Activated CD8-positive, alpha-beta T cell treated with anti-CD3 and anti-CD28 coated beads for 36 hours (primary cell): ENCODE data around the gene POU2F1. TPM values are rescaled to one million over a fixed set of nuclear protein-coding genes. Genes with fewer than 3 reads are reported as not detected.

Source experiments
- ATAC-seq: fragments of 200-7000 bp; cut with Tn5 transposase; one replicate; pipeline ENCODE4 v1.10.0; 2021; ENCODE audit warnings: mild to moderate bottlenecking, moderate library complexity
- CTCF ChIA-PET: fragments of 350-600 bp; sonication (Branson Sonifier 250); formaldehyde crosslinking; loops from one replicate; lab custom pipeline; 2021; ENCODE audit warnings: antibody characterized with exemption; lab: Charles Lee
- POLR2A ChIA-PET: fragments of 350-600 bp; sonication (Branson Sonifier 250); formaldehyde crosslinking; loops from one replicate; lab custom pipeline; 2021; ENCODE audit warnings: antibody characterized with exemption; lab: Charles Lee
- DNase-seq: peaks from one replicate; pipeline ENCODE4 v3.0.0-alpha.2; 2020
- H3K27ac Mint-ChIP-seq: one replicate; pipeline ENCODE4 v1.8.0; 2021; ENCODE audit warnings: mild to moderate bottlenecking, mixed read lengths
- H3K27me3 Mint-ChIP-seq: one replicate; pipeline ENCODE4 v1.8.0; 2021; ENCODE audit warnings: mixed read lengths
- H3K36me3 Mint-ChIP-seq: one replicate; pipeline ENCODE4 v1.8.0; 2021; ENCODE audit warnings: low read depth, mixed read lengths
- H3K4me1 Mint-ChIP-seq: one replicate; pipeline ENCODE4 v1.8.0; 2021; ENCODE audit warnings: low read depth, mixed read lengths
- H3K4me3 Mint-ChIP-seq: one replicate; pipeline ENCODE4 v1.8.0; 2021; ENCODE audit warnings: mild to moderate bottlenecking, moderate library complexity, mixed read lengths
- H3K9me3 Mint-ChIP-seq: one replicate; pipeline ENCODE4 v1.8.0; 2021; ENCODE audit warnings: mixed read lengths
- intact Hi-C: fragments of 100-400 bp; cut with micrococcal nuclease; formaldehyde crosslinking; loops from one replicate; pipeline ENCODE4 v1.10.0; 2022
- total RNA-seq, 2 experiments: library from RNA; stranded (reverse); gene quantifications; one replicate each; pipeline ENCODE4 v1.2.3, GENCODE V29; 2021
- TF ChIP-seq, protein P1 (sequence below): fragments of 200-600 bp; IDR thresholded peaks from one replicate; pipeline ENCODE4 v1.8.0; 2022; ENCODE audit warnings: antibody characterized with exemption, mild to moderate bottlenecking

The POU2F1 gene
- total RNA-seq, 2 experiments from 2014 or later: 23.6 to 24.2 TPM

DNA sequence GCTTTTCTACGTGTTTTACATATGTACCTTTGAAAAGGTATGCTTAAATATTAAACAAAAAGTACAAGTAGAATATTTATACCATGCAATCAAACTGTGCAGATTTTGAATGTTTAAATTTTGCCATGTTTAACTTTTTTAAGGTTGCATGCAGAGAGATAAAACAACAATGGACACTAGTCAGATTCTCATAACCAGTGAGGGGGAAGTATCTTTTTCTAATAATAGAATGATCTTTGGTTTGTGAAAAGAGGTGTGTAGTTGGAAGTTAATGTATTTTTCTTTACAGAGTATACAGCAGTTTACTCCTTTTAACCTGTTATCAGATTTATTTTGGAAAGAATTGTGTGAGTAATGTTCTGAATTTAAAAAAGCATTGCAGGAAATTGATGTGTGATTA lies 27.1 kb downstream of the POU2F1 start:
- Mint-ChIP-seq H3K4me3 (no peak overlapping the region), H3K27me3 (no peaks in the 10 kb centered on the region), H3K4me1 (peaks cover 30% of the 10 kb centered on the region), H3K27ac (no peak overlapping the region), H3K9me3 (peaks cover 5% of the 10 kb centered on the region), H3K36me3 (peaks cover 11% of the 10 kb centered on the region)
- no peak for ATAC-seq
- CTCF ChIA-PET: no interaction called here
- intact Hi-C loops: no loop called here
- no peak for DNase-seq
- POLR2A ChIA-PET: no interaction called here
- TF ChIP-seq, protein P1, sequence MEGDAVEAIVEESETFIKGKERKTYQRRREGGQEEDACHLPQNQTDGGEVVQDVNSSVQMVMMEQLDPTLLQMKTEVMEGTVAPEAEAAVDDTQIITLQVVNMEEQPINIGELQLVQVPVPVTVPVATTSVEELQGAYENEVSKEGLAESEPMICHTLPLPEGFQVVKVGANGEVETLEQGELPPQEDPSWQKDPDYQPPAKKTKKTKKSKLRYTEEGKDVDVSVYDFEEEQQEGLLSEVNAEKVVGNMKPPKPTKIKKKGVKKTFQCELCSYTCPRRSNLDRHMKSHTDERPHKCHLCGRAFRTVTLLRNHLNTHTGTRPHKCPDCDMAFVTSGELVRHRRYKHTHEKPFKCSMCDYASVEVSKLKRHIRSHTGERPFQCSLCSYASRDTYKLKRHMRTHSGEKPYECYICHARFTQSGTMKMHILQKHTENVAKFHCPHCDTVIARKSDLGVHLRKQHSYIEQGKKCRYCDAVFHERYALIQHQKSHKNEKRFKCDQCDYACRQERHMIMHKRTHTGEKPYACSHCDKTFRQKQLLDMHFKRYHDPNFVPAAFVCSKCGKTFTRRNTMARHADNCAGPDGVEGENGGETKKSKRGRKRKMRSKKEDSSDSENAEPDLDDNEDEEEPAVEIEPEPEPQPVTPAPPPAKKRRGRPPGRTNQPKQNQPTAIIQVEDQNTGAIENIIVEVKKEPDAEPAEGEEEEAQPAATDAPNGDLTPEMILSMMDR: no peak

DNA sequence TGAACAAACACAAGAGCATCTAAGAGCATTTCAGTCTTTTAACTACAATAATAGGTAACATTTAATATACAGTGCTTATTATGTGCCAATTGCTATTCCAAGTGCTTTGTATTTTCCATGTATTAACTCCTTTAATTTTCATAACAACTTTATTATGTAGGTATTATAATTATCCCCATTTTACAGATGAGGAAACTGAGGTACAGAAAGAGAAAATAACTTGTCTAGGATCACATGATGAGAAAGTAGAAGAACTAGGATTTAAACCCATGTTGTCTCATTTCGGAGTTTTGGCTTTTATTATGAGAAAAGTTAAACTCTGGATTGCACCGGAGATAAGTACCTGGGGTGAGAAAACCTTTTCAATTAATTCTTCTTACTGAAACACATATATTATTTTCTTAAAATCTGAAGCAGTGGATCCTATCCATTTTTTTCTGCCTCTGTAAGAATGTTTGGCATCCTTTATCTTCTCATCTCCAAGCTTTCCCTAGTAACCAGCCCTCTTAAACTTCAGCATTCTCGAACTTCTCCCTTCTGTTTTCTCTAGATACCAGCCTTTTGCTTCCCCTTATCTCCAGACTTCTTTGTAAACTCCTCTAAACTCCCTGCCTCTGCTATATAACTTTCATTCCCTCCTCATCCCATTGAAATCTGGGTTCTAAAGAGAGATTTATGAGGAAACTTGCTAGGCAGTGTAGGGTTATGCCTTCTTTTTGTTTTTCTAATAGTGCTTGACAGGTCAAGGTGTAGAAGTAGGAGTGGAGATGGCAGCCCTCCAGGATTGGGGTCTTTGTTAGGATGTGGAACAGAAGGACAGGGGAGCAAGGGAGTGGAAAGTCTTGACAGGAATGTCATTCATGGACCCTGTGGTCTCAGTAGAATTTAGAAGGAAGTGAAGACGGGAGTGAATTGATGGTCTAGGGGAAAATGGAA lies 28.3 kb downstream of the POU2F1 start:
- intact Hi-C loops: no loop called here
- Mint-ChIP-seq H3K36me3 (peaks cover 7% of the 10 kb centered on the region), H3K4me3 (no peak overlapping the region), H3K27me3 (no peaks in the 10 kb centered on the region), H3K27ac (no peak overlapping the region), H3K4me1 (peaks cover 38% of the 10 kb centered on the region), H3K9me3 (peaks cover under 1% of the 10 kb centered on the region)
- CTCF ChIA-PET: no interaction called here
- no peak for DNase-seq
- POLR2A ChIA-PET: interaction anchor here (0.9 kb wide), 1 partner anchor 23 kb away, joined by 3 read pairs; no protein-coding TSS in a partner anchor
- ATAC-seq: no peak
- TF ChIP-seq, protein P1: no peak

DNA sequence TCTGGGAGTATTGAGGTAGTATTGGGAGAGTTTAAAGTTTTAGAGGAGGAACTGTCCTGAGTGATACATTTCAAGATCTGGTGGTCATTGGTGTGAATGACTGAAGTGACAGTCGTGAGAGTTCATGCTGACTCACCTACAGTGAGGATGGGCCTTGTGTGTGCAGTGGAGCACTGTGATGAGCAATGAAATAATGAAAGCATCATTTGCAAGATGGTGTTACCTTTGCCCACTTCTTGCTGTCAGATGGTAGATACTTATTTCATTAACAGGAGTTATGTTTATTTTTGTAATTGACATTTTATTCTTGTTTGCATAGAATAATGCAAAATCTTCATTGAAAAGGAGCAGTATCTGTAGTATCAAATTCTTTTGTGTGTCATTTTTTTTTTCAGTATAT lies 29.0 kb downstream of the POU2F1 start:
- POLR2A ChIA-PET: interaction anchor here (0.9 kb wide), 1 partner anchor 22 kb away, joined by 3 read pairs; no protein-coding TSS in a partner anchor
- ATAC-seq (peak; percentile 89), DNase-seq (peak; percentile 30)
- H3K4me3 Mint-ChIP-seq: no peak overlapping the region
- no peak overlapping the region for H3K27ac Mint-ChIP-seq
- H3K36me3 Mint-ChIP-seq: peaks cover 3% of the 10 kb centered on the region
- H3K4me1 Mint-ChIP-seq: peaks cover 43% of the 10 kb centered on the region
- intact Hi-C loops: no loop called here
- H3K27me3 Mint-ChIP-seq: no peaks in the 10 kb centered on the region
- no peaks in the 10 kb centered on the region for H3K9me3 Mint-ChIP-seq
- CTCF ChIA-PET: no interaction called here
- TF ChIP-seq, protein P1: no peak

DNA sequence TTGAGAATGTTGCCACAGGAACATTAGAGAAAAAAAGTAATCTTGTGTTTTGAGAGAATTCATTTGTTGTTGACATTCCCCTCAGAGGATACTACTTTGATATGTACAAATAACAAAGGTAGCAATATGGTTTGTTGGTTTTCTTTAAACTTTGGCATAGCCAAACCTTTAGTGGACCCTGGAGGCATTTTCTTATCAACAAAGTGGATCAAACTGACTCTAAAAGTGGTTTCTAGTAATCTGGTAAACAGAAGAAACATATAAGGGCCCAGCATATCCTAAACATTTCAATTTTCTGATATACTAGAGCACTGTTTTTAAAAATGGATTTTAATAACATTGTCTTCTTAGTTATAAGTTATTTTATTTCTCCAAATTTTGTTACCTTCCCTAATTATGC lies 29.8 kb downstream of the POU2F1 start:
- DNase-seq (no peak), ATAC-seq (no peak)
- Mint-ChIP-seq H3K4me1 (peaks cover 46% of the 10 kb centered on the region), H3K27ac (no peak overlapping the region), H3K27me3 (no peaks in the 10 kb centered on the region), H3K36me3 (peaks cover 2% of the 10 kb centered on the region), H3K4me3 (no peak overlapping the region), H3K9me3 (no peaks in the 10 kb centered on the region)
- TF ChIP-seq, protein P1: no peak
- POLR2A ChIA-PET: no interaction called here
- intact Hi-C loops: no loop called here
- CTCF ChIA-PET: interaction anchor here (1.3 to 1.5 kb wide), 2 partner anchors 17 to 30 kb away, joined by 4 read pairs; partner anchors contain the start of gene POU2F1

DNA sequence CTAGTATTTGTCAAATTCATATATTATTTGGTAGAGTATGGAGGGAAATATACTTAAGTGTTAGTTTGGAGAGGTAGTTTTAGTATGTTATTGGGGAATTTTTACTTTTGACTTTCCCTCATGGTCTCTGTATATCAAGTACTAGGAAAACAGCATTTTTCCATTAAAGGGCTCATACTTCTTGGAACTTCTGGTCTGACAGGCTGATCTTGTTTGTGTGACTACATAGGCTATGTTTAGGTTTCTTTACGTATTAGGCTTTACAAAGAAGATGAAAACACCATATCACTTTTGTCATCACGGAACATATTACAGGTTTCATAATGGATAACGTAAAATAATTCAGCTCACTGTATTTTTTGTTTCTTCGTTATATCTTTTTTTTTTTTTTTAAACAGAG lies 30.8 kb downstream of the POU2F1 start:
- Mint-ChIP-seq H3K9me3 (no peaks in the 10 kb centered on the region), H3K4me3 (no peak overlapping the region), H3K27ac (no peak overlapping the region), H3K4me1 (peaks cover 53% of the 10 kb centered on the region), H3K27me3 (no peaks in the 10 kb centered on the region), H3K36me3 (peaks cover 2% of the 10 kb centered on the region)
- CTCF ChIA-PET: interaction anchor here (1.3 to 1.5 kb wide), 2 partner anchors 16 to 31 kb away, joined by 4 read pairs; partner anchors contain the start of gene POU2F1
- TF ChIP-seq, protein P1: no peak
- POLR2A ChIA-PET: no interaction called here
- intact Hi-C loops: no loop called here
- ATAC-seq: no peak
- no peak for DNase-seq
